Motor neuron (in vitro differentiated cells): ENCODE results near the gene MRPL34. TPM values are rescaled to one million over a fixed set of nuclear protein-coding genes. Genes with fewer than 3 reads are reported as not detected.

Source experiments
- ATAC-seq, 8 experiments: fragments of 200-7000 bp; cut with Tn5 transposase; replicated peaks in 6 of 8; 2 replicates each; pipeline ENCODE4 v1.8.0; 2021; ENCODE audit warnings: mild to moderate bottlenecking in 8 of 8, moderate library complexity in 8 of 8
- H3K27ac ChIP-seq, 2 donors: fragments of 250-450 bp; sonication (Bioruptor Pico); 2 replicates each; pipeline ENCODE4 v1.9.0; 2021; ENCODE audit warnings: antibody characterized with exemption in 2 of 2, mild to moderate bottlenecking in 2 of 2, moderate library complexity in 1 of 2
- H3K4me1 ChIP-seq, 2 donors: fragments of 250-450 bp; sonication (Bioruptor Pico); replicated peaks in 1 of 2; 2 replicates each; pipeline ENCODE4 v1.6.1; 2021; ENCODE audit warnings: antibody characterized with exemption in 2 of 2, mild to moderate bottlenecking in 2 of 2, moderate library complexity in 1 of 2
- H3K4me3 ChIP-seq, 5 donors: fragments of 250-450 bp; sonication (Bioruptor Pico); 2 replicates each; pipeline ENCODE4 v1.9.0; 2021; ENCODE audit warnings: antibody characterized with exemption in 5 of 5, mild to moderate bottlenecking in 5 of 5, moderate library complexity in 4 of 5
- WGBS, 10 experiments: fragments of 450-650 bp; shearing (Covaris generic); methylation state at CpG; one replicate each; pipeline ENCODE4 v1.0.0; 2022; 5-methylcytosine and 5-hydroxymethylcytosine counted together
- in situ Hi-C, 9 experiments: fragments of 400-800 bp; cut with MboI; loops; one replicate each; pipeline ENCODE4 v1.15.0; 2021; ENCODE audit warnings: low sequenced_read_pairs in 9 of 9, low pct_unique_long_range_greater_than_20kb in 2 of 9; ENCODE audit not compliant: unreplicated experiment in 9 of 9
- total RNA-seq, 8 experiments: library from RNA; unstranded; fragments of 300-600 nt; gene quantifications; 2 replicates each; pipeline versions ENCODE4 v1.2.3 to v1.2.4, GENCODE V29; 2022

MRPL34 gene
- total RNA-seq, 8 experiments from 2014 or later, result 31.8 to 72.9 (median 50.1) TPM

GRCh38 chr19:17348700-17349099 is 43.0 kb downstream of the MRPL34 start:
- Histone ChIP-seq H3K27ac (no peak overlapping the region), H3K4me3 (no peak overlapping the region), H3K4me1 (peaks cover 3 to 4% of the 10 kb centered on the region in 2 donors)
- 0% methylated on average over 3 to 9 of the region's 12 CpGs; no CpG with 5 or more reads in 8 of the 10 experiments for WGBS, 10 experiments
- ATAC-seq, result peak in 6 of 8 experiments; percentile 28 to 92 (median 89)
- in situ Hi-C loops, result no loop called here

DNA sequence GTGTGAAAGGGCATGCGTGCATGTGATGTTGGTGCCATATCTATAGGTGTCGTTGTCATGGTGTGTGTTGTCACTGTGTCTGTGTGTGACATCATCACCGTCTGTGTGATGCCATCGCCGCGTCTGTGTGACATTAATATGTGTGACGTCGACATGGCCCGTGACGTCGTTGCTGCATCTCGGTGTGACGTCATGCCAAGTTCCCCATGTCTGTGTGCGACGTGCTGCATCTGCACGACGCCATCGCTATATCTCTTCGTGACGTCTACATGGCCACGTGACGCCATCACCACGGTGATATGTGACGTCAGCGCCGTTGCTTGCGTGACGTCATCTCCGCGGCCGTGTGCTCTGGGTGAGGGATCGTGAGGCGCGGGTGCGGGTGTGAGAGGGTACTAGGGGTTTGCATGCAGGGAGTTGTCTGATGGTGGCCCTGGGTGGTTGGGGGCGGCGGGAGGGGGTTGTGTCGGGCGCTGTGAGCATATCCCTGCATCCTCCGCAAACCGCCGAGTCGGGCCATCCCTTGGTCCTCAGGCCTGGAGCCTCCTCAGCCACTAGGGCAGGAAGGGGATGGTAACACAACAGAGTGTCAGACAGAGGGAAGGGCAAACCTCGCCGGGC is 46.3 kb downstream of the MRPL34 start:
- H3K4me1 ChIP-seq, result peaks cover 3 to 4% of the 10 kb centered on the region in 2 donors
- ATAC-seq, result no peak
- no peak overlapping the region for H3K27ac ChIP-seq
- 60 to 100% (median 94%) methylated on average over 1 to 11 of the region's 45 CpGs; no CpG with 5 or more reads in 4 of the 10 experiments for WGBS, 10 experiments
- in situ Hi-C loops, result no loop called here
- H3K4me3 ChIP-seq, result no peak overlapping the region

DNA sequence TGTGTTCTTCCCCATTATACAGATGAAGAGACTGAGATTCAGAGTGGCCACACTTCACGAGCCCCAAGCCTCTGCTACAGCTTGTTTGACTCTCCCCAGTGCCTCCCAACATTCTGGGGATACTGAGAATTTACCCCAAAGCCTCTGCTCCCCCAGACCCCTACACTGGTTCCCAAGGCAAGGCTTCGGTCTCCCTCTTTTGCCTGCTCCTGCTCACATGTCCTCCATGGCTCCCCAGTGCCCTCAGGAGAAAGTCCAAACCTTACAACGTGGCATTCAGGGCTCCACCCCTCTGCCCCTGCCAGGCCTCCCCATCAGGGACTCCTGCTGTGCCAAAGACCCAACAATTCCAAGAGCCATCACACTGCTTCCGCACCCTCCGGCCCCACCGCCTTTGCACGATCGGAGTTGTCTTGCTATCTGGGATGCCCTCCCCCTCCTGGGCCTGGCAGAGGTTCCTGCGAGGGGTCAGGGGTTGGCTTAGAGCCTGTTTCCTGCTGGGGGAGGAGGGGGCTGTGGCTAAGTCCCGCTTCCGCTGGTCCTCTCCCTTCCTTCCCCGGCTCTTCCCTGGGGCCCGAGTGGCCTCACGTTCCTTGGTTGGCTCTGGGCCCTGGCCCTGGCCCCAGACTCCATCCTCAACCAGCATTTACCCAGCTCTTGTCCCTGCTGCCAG is 47.1 kb downstream of the MRPL34 start:
- no peak overlapping the region for H3K27ac ChIP-seq
- ATAC-seq, result no peak
- no peak overlapping the region for H3K4me3 ChIP-seq
- in situ Hi-C loops, result no loop called here
- WGBS, 10 experiments, result 40 to 100% (median 83%) methylated on average over 1 to 2 of the region's 14 CpGs; no CpG with 5 or more reads in 6 of the 10 experiments
- peaks cover 3 to 4% of the 10 kb centered on the region in 2 donors for H3K4me1 ChIP-seq

- in situ Hi-C loops, result no loop called here
- Histone ChIP-seq H3K4me1 (peaks cover 3 to 4% of the 10 kb centered on the region in 2 donors), H3K27ac (no peak overlapping the region), H3K4me3 (no peak overlapping the region)
- WGBS, 10 experiments, result 43 to 92% (median 83%) methylated on average over 1 to 7 of the region's 8 CpGs; no CpG with 5 or more reads in 5 of the 10 experiments
- no peak for ATAC-seq
These were observed 47.7 kb downstream of the MRPL34 start for GRCh38 chr19:17353386-17353785.

Other genes with a start within 250 kb of the MRPL34 start
- 10 to 100 TPM in 3 of 8 experiments, 1 to 10 TPM in 5; 3.4 to 14.8 (median 6.4) TPM for gene HAUS8, start 230.4 kb upstream of the MRPL34 start, total RNA-seq
- gene MYO9B, start 230.1 kb upstream of the MRPL34 start, total RNA-seq, result 10 to 100 TPM; 16.4 to 43.5 (median 27.3) TPM
- 10 to 100 TPM; 14.7 to 31.0 (median 22.9) TPM for gene USE1, start 90.5 kb upstream of the MRPL34 start, total RNA-seq
- 10 to 100 TPM in 3 of 8 experiments, 1 to 10 TPM in 5; 5.4 to 19.2 (median 9.5) TPM for gene OCEL1, start 79.6 kb upstream of the MRPL34 start, total RNA-seq
- 10 to 100 TPM; 16.7 to 27.0 (median 19.5) TPM for gene NR2F6, start 60.0 kb upstream of the MRPL34 start, total RNA-seq
- gene USHBP1, start 41.1 kb upstream of the MRPL34 start, total RNA-seq, result under 1 TPM in 7 of 8 experiments, not detected in 1; 0.07 to 0.59 (median 0.27) TPM
- gene BABAM1, start 38.4 kb upstream of the MRPL34 start, total RNA-seq, result 10 to 100 TPM; 50.6 to 91.4 (median 64.5) TPM
- 1 to 10 TPM in 6 of 8 experiments, under 1 TPM in 2; 0.46 to 2.9 (median 1.4) TPM for gene ANKLE1, start 24.0 kb upstream of the MRPL34 start, total RNA-seq
- 10 to 100 TPM in 3 of 8 experiments, 1 to 10 TPM in 5; 6.2 to 16.2 (median 8.2) TPM for gene ABHD8, start 2.4 kb upstream of the MRPL34 start, total RNA-seq
- gene DDA1, start 3.7 kb downstream of the MRPL34 start, total RNA-seq, result 10 to 100 TPM; 39.4 to 85.9 (median 67.4) TPM
- gene ANO8, start 29.0 kb downstream of the MRPL34 start, total RNA-seq, result 10 to 100 TPM in 5 of 8 experiments, 1 to 10 TPM in 3; 1.3 to 18.0 (median 10.8) TPM
- gene GTPBP3, start 31.7 kb downstream of the MRPL34 start, total RNA-seq, result 10 to 100 TPM in 7 of 8 experiments, 1 to 10 TPM in 1; 9.0 to 31.3 (median 17.0) TPM
- gene PLVAP, start 71.5 kb downstream of the MRPL34 start, total RNA-seq, result 1 to 10 TPM in 1 of 8 experiments, under 1 TPM in 6, not detected in 1; 0.05 to 2.5 (median 0.27) TPM
- 1 to 10 TPM in 1 of 8 experiments, under 1 TPM in 3, not detected in 4; 0.22 to 1.1 (median 0.39) TPM for gene CCDC194, start 88.3 kb downstream of the MRPL34 start, total RNA-seq
- 100 to 1,000 TPM in 1 of 8 experiments, 10 to 100 TPM in 5, 1 to 10 TPM in 2; 6.8 to 217 (median 31.0) TPM for gene BST2, start 99.8 kb downstream of the MRPL34 start, total RNA-seq
- 10 to 100 TPM; 23.2 to 52.3 (median 37.9) TPM for gene MVB12A, start 114.2 kb downstream of the MRPL34 start, total RNA-seq
- gene TMEM221, start 142.8 kb downstream of the MRPL34 start, total RNA-seq, result 1 to 10 TPM in 1 of 8 experiments, under 1 TPM in 6, not detected in 1; 0.23 to 1.7 (median 0.29) TPM
- not detected for gene NXNL1, start 155.1 kb downstream of the MRPL34 start, total RNA-seq
- gene SLC27A1, start 164.7 kb downstream of the MRPL34 start, total RNA-seq, result 10 to 100 TPM in 5 of 8 experiments, 1 to 10 TPM in 3; 6.5 to 30.5 (median 10.5) TPM
- 10 to 100 TPM; 42.0 to 83.7 (median 60.5) TPM for gene PGLS, start 205.8 kb downstream of the MRPL34 start, total RNA-seq
- gene COLGALT1, start 249.8 kb downstream of the MRPL34 start, total RNA-seq, result 100 to 1,000 TPM in 1 of 8 experiments, 10 to 100 TPM in 7; 19.7 to 101 (median 31.0) TPM